GM20000 (cell line): Measurements from ENCODE around the gene QRICH2.
"Not testable (repeated sequence)": the region's sequence is repeated elsewhere in the genome, so short reads cannot be mapped to it uniquely, and the experiment has no call there.

Source experiments
- DNase-seq: peaks from one replicate; pipeline ENCODE4 v3.0.0; 2012; ENCODE audit warnings: low spot score
- TF ChIP-seq, protein P1 (sequence below): IDR thresholded peaks from 2 replicates; pipeline ENCODE4 v1.5.1; 2012; ENCODE audit warnings: mild to moderate bottlenecking, control low read depth; ENCODE audit errors: extremely low read depth, missing control alignments

QRICH2 gene

DNA sequence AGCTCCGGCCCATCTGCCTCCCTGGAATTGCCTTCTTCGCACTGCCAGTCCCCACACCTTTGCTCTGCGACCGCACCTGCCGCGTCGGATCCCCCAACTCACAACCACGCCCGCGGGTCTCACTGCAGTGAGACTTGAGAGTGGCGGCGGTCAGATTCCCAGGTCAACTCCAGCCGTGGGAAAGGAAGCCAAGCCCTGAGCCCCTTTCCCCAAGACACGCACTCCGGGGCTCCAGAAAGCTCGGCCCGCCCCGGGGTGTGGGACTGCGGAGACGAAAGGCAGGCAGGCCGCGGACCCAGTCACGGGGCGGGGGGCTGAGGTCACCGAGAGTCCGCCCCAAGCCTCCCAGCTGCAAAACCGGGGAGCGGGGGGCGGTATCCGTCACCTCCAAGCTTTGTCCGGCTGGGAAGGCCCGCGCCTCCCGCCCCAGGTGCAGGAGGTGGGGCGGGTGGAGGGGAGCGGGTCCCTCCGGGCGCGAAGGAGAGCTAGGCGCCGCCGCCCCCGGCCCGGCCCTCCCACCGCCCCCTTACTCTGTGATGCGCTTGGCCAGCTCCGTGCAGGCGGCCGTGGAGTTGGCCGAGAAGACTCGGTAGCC lies 45.0 kb upstream of the QRICH2 start:
- TF ChIP-seq, protein P1, sequence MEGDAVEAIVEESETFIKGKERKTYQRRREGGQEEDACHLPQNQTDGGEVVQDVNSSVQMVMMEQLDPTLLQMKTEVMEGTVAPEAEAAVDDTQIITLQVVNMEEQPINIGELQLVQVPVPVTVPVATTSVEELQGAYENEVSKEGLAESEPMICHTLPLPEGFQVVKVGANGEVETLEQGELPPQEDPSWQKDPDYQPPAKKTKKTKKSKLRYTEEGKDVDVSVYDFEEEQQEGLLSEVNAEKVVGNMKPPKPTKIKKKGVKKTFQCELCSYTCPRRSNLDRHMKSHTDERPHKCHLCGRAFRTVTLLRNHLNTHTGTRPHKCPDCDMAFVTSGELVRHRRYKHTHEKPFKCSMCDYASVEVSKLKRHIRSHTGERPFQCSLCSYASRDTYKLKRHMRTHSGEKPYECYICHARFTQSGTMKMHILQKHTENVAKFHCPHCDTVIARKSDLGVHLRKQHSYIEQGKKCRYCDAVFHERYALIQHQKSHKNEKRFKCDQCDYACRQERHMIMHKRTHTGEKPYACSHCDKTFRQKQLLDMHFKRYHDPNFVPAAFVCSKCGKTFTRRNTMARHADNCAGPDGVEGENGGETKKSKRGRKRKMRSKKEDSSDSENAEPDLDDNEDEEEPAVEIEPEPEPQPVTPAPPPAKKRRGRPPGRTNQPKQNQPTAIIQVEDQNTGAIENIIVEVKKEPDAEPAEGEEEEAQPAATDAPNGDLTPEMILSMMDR, result no peak
- peak; percentile 67 for DNase-seq

GRCh38 chr17:76351526-76352071 lies 43.5 kb upstream of the QRICH2 start:
- no peak for DNase-seq
- TF ChIP-seq, protein P1, result no peak

DNA sequence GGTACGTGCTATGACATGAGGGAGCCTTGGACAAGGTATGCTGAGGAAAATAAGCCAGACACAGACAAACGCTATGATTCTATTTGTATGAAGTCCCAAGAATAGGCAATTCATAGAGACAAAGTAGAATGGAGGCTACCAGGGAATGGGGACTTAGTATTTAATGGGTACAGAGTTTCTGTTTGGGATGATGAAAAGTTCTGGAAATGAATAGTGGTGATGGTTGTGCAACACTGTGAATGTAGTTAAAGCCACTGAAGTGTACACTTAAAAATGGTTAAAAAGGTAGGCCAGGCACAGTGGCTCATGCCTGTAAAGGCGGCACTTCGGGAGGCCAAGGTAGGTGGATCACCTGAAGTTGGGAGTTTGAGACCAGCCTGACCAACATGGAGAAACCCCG lies 42.4 kb upstream of the QRICH2 start:
- TF ChIP-seq, protein P1, result no peak
- DNase-seq, result no peak

GRCh38 chr17:76346936-76347335 lies 38.9 kb upstream of the QRICH2 start:
- not testable (repeated sequence) for DNase-seq

- DNase-seq, result no peak
- TF ChIP-seq, protein P1, result no peak
Observed at GRCh38 chr17:76345377-76345974, 37.4 kb upstream of the QRICH2 start.

DNA sequence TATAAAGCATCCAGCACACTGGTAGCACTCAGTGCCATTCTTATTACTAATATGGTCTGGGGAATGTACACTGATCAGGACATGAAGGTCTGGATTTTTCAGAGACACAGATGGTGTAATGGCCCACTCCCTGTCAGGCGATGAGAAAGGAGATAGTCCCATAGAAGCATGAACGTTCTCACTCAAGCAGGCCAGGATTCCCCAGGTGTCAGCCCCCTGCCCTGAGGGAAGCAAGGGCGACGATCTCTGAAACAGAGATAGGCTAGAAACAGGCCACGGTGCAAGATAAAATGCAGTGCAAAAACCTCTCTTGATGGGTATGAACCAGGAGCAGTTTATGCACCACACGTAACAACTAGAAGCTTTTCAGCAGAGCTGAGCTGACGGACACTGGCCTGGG lies 35.0 kb upstream of the QRICH2 start:
- no peak for DNase-seq
- TF ChIP-seq, protein P1, result no peak

GRCh38 chr17:76341301-76341700 lies 33.2 kb upstream of the QRICH2 start:
- TF ChIP-seq, protein P1, result no peak
- DNase-seq, result no peak

GRCh38 chr17:76337413-76337777 lies 29.3 kb upstream of the QRICH2 start:
- no peak for DNase-seq
- TF ChIP-seq, protein P1, result no peak
